MCF 10A (cell line): Measurements from ENCODE around the gene SERINC5. TPM values are rescaled to one million over a fixed set of nuclear protein-coding genes. Genes with fewer than 3 reads are reported as not detected.

ENCODE experiments used
- BruUV-seq: library from RNA; stranded (reverse); fragments of 400-500 nt; replicated peaks from 2 replicates; lab custom pipeline; 2021; lab: Mats Ljungman, UMichigan
- CTCF ChIA-PET: fragments of 300-600 bp; sonication (Branson Sonifier 250); formaldehyde crosslinking; extraction: SDS; loops from one replicate; lab custom pipeline; 2021; ENCODE audit warnings: antibody characterized with exemption, inconsistent platforms; lab: Yijun Ruan, JAX
- POLR2A ChIA-PET: fragments of 300-600, 350-650 bp; sonication (Branson Sonifier 250); formaldehyde crosslinking; extraction: SDS; loops from one replicate; lab custom pipeline; 2020; ENCODE audit warnings: antibody characterized with exemption, inconsistent platforms; lab: Yijun Ruan, JAX
- DNase-seq: peaks from one replicate; pipeline ENCODE4 v3.0.0-alpha.2; 2018; ENCODE audit not compliant: unreplicated experiment
- H3K27ac Mint-ChIP-seq: one replicate; pipeline ENCODE4 v1.8.0; 2022; ENCODE audit warnings: mild to moderate bottlenecking, low read depth, mixed read lengths; ENCODE audit not compliant: unreplicated experiment
- H3K27me3 Mint-ChIP-seq: one replicate; pipeline ENCODE4 v1.8.0; 2022; ENCODE audit warnings: mixed read lengths; ENCODE audit not compliant: insufficient read depth, unreplicated experiment
- H3K36me3 Mint-ChIP-seq: one replicate; pipeline ENCODE4 v1.8.0; 2022; ENCODE audit warnings: mild to moderate bottlenecking, moderate library complexity, mixed read lengths; ENCODE audit not compliant: insufficient read depth, unreplicated experiment
- H3K4me1 Mint-ChIP-seq: one replicate; pipeline ENCODE4 v1.8.0; 2022; ENCODE audit warnings: mixed read lengths; ENCODE audit not compliant: insufficient read depth, unreplicated experiment
- H3K4me3 Mint-ChIP-seq: one replicate; pipeline ENCODE4 v1.8.0; 2022; ENCODE audit warnings: mild to moderate bottlenecking, moderate library complexity, mixed read lengths; ENCODE audit not compliant: unreplicated experiment
- H3K9me3 Mint-ChIP-seq: one replicate; pipeline ENCODE4 v1.8.0; 2022; ENCODE audit warnings: mixed read lengths; ENCODE audit not compliant: unreplicated experiment
- intact Hi-C: fragments of 100-400 bp; cut with micrococcal nuclease; formaldehyde crosslinking; loops from 2 replicates; pipeline ENCODE4 v1.14.1; 2022
- total RNA-seq: library from RNA; stranded (reverse); gene quantifications from 2 replicates; pipeline ENCODE4 v1.2.3, GENCODE V29; 2022
- TF ChIP-seq, protein P1 (sequence below): fragments of 200-600 bp; IDR thresholded peaks from one replicate; pipeline ENCODE4 v1.8.0; 2022; ENCODE audit warnings: antibody characterized with exemption, mild to moderate bottlenecking; ENCODE audit not compliant: unreplicated experiment

Gene SERINC5
- total RNA-seq, 1 experiment from 2014 or later, result 17.1 TPM

DNA sequence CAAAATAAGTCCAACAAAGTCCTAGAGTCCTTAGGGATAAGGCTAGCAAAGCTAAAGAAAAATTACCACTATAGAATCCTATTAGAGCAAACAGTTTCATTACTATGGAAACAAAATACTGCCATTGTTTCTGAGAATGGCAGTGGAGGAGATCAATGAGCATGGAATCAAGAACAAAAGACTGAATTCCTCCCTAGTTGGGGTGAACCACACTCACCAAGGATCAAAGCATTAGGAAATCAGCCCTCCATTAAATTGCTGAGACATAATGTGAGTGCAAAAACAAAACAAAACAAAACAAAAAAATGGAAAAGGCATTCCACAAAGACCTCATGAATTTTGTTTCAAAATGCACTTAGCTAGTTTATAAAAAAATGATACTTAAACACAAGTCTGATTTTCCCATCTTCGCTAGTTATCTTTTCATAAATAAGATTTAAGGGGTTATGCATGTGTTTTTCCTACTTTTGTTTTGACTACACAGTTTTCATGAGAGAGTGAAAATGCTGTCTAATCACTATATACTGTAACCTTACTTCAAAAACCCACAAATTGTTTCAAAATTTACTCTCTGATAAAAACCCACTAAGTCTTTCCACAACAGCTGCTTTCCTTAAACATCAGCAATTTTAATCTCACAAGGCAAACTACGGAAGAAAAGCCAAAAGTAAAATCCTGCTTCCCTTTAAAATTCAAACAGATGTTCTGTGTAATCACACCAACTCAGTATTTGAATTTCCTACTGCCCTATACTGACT lies 9.7 kb downstream of the SERINC5 start:
- intact Hi-C loops, result loop anchor here (1.0 kb wide), 1 partner anchor 32 kb away; no protein-coding TSS in a partner anchor

DNA sequence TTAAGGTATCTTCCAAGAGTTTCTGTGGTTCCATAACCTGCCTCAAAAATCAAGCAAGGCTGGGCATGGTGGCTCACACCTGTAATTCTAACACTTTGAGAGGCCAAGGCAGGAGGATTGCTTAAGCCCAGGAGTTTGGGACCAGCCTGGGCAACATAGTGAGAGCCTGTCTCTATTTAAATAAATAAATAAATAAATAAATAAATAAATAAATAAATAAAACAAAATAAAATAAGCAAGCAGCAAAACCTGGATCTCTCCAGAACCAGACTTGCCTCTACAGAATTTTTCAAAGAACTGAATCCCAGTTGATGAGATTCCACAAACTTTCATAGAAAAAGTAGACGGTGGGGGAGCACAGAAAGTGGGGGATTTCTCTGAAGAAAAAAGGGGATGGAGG lies 12.3 kb downstream of the SERINC5 start:
- Mint-ChIP-seq H3K9me3 (no peaks in the 10 kb centered on the region), H3K27ac (no peak overlapping the region), H3K4me3 (no peak overlapping the region), H3K27me3 (no peaks in the 10 kb centered on the region), H3K36me3 (no peaks in the 10 kb centered on the region), H3K4me1 (peaks cover 23% of the 10 kb centered on the region)
- no peak for DNase-seq
- POLR2A ChIA-PET, result interaction anchor here (4.7 kb wide), 1 partner anchor 12 kb away, joined by 91 read pairs; the partner anchor contains the start of gene SERINC5
- CTCF ChIA-PET, result interaction anchor here (0.8 to 0.9 kb wide), 3 partner anchors 11 to 56 kb away, joined by 3 to 7 read pairs (median 3); no protein-coding TSS in a partner anchor
- intact Hi-C loops, result no loop called here
- no TSS peak for BruUV-seq
- TF ChIP-seq, protein P1, sequence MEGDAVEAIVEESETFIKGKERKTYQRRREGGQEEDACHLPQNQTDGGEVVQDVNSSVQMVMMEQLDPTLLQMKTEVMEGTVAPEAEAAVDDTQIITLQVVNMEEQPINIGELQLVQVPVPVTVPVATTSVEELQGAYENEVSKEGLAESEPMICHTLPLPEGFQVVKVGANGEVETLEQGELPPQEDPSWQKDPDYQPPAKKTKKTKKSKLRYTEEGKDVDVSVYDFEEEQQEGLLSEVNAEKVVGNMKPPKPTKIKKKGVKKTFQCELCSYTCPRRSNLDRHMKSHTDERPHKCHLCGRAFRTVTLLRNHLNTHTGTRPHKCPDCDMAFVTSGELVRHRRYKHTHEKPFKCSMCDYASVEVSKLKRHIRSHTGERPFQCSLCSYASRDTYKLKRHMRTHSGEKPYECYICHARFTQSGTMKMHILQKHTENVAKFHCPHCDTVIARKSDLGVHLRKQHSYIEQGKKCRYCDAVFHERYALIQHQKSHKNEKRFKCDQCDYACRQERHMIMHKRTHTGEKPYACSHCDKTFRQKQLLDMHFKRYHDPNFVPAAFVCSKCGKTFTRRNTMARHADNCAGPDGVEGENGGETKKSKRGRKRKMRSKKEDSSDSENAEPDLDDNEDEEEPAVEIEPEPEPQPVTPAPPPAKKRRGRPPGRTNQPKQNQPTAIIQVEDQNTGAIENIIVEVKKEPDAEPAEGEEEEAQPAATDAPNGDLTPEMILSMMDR, result no peak

More for the DNA sequence above, 9.7 kb downstream of the SERINC5 start:
- BruUV-seq, result no TSS peak
- Mint-ChIP-seq H3K9me3 (no peaks in the 10 kb centered on the region), H3K36me3 (no peaks in the 10 kb centered on the region), H3K27ac (peak overlapping the region; percentile 90), H3K4me1 (peaks cover 17% of the 10 kb centered on the region), H3K4me3 (peak overlapping the region; percentile 69), H3K27me3 (no peaks in the 10 kb centered on the region)
- DNase-seq, result no peak
- CTCF ChIA-PET, result interaction anchor here (0.5 to 2.6 kb wide), 7 partner anchors 9 to 232 kb away, joined by 3 to 12 read pairs (median 4); partner anchors contain the start of gene SERINC5
- POLR2A ChIA-PET, result interaction anchor here (0.7 to 4.7 kb wide), 11 partner anchors 7 to 136 kb away, joined by 3 to 91 read pairs (median 4); partner anchors contain the start of gene SERINC5
- TF ChIP-seq, protein P1, result no peak

DNA sequence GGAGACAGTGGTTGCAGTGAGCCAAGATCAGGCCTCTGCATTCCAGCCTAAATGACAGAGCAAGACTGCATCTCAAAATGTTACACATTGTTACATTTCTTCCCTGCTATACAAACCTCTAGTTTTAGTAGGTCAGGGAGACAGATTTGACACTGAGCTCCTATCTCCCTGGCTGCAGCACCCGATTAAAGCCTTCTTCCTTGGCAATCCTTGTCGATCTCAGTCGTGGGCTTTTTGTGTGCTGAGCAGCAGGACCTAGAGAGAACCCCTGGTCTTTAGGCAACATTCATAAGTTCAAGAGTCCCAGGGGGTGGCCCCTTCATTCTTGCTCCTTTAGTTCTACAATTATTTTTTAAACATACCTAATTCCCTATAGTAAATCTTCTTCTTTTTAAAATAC lies 13.0 kb downstream of the SERINC5 start:
- Mint-ChIP-seq H3K9me3 (no peaks in the 10 kb centered on the region), H3K36me3 (no peaks in the 10 kb centered on the region), H3K4me1 (peaks cover 22% of the 10 kb centered on the region), H3K27ac (no peak overlapping the region), H3K4me3 (no peak overlapping the region), H3K27me3 (no peaks in the 10 kb centered on the region)
- intact Hi-C loops, result no loop called here
- no TSS peak for BruUV-seq
- no peak for DNase-seq
- ChIA-PET POLR2A (no interaction called here), CTCF (interaction anchor here (0.7 to 0.9 kb wide), 2 partner anchors 11 to 166 kb away, joined by 3 read pairs; no protein-coding TSS in a partner anchor)
- TF ChIP-seq, protein P1, result no peak

DNA sequence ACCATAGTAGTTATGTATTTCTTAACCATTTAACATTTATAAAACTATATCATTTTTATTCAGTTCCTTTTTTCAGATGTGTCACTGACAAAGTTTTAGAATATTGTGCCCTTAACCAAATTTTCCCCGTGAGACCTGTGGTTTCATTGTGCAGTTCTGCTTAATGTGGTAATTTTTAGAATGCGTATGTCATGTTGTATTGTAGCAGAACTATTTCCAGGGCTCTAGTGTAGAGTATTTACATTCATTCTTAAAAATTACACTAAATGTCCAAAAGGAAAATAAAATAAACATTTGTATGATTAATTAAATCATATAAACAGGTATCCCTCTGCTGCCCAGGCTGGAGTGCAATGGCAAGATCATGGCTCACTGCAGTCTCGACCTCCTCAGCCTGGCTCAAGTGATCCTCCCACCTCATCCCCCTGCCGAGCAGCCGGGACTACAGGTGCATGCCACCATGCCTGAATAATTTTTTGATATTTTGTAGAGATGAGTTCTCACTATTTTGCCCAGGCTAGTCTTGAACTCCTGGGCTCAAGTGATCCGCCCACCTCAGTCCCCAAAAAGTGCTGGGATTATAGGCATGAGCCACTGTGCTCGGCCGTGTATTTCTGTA lies 15.4 kb downstream of the SERINC5 start:
- no peak overlapping the region for H3K4me3 Mint-ChIP-seq
- CTCF ChIA-PET, result no interaction called here
- intact Hi-C loops, result no loop called here
- no peaks in the 10 kb centered on the region for H3K27me3 Mint-ChIP-seq
- no peak overlapping the region for H3K27ac Mint-ChIP-seq
- TF ChIP-seq, protein P1, result no peak
- peaks cover 7% of the 10 kb centered on the region for H3K4me1 Mint-ChIP-seq
- POLR2A ChIA-PET, result interaction anchor here (1.3 kb wide), 1 partner anchor 14 kb away, joined by 4 read pairs; no protein-coding TSS in a partner anchor
- no peak for DNase-seq
- H3K36me3 Mint-ChIP-seq, result peaks cover 5% of the 10 kb centered on the region
- no TSS peak for BruUV-seq
- H3K9me3 Mint-ChIP-seq, result no peaks in the 10 kb centered on the region
